Mammary epithelial cell (primary cell): Measurements from ENCODE around the gene PRADC1.

Source experiments
- EZH2 ChIP-seq: IDR thresholded peaks from 2 replicates; pipeline ENCODE4 v1.6.1; 2012; ENCODE audit warnings: low read length, inconsistent platforms, borderline replicate concordance
- TF ChIP-seq, protein P1 (sequence below), 2 donors: IDR thresholded peaks in 1 of 2; conservative IDR thresholded peaks in 1 of 2; 2 replicates each; pipeline ENCODE4 v1.5.1; 2011 to 2012; ENCODE audit warnings: inconsistent platforms in 2 of 2, low read length in 2 of 2, mild to moderate bottlenecking in 2 of 2, control low read depth in 1 of 2, low read depth in 1 of 2; ENCODE audit not compliant: insufficient read depth in 1 of 2; ENCODE audit errors: extremely low read depth in 1 of 2

DNA sequence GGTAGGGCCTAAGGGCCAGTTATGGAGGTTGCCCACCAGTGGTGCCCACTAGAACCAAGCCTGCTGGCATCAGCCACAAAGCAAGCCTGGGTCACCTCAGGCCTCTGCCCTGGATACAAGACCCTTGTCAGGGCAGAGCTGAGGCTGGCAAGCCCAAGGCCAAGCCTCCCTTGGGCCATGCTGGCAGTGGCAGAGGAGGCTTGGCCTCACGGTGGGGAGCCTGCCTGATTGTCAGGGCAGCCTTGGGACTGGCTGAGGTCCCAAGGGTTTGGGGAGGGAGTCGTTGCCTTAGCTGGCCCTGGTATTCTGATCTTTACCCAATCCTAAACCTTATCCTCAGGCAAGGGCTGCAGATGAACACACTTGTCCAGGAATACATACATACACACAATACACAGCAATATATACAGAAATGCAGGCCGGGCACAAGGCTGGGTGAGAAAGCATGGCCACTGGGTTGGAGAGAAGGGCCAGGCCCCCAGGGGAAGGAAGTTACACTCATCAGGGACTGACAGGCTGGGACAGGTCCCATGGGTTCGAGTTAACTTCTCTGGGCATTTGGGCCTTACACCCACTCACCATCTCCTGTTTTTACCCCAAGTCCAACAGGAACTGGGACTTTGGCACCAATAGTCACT lies 22.1 kb upstream of the PRADC1 start:
- TF ChIP-seq, protein P1, sequence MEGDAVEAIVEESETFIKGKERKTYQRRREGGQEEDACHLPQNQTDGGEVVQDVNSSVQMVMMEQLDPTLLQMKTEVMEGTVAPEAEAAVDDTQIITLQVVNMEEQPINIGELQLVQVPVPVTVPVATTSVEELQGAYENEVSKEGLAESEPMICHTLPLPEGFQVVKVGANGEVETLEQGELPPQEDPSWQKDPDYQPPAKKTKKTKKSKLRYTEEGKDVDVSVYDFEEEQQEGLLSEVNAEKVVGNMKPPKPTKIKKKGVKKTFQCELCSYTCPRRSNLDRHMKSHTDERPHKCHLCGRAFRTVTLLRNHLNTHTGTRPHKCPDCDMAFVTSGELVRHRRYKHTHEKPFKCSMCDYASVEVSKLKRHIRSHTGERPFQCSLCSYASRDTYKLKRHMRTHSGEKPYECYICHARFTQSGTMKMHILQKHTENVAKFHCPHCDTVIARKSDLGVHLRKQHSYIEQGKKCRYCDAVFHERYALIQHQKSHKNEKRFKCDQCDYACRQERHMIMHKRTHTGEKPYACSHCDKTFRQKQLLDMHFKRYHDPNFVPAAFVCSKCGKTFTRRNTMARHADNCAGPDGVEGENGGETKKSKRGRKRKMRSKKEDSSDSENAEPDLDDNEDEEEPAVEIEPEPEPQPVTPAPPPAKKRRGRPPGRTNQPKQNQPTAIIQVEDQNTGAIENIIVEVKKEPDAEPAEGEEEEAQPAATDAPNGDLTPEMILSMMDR (conservative IDR thresholded peaks at IDR 0.05 in 1 of 2, IDR thresholded peaks at IDR 0.05 in 1 of 2; ENCODE audit: extremely low read depth in 1 of 2, insufficient read depth in 1 of 2, low read depth in 1 of 2, low read length in 2 of 2) = no peak
- TF ChIP-seq EZH2 = no peak
